SK-N-SH (cell line): ENCODE results near the gene ACTL8.
A peak's percentile ranks its signal among the peaks of the same experiment; 100 is the strongest.

ENCODE experiments used
- ELF1 ChIP-seq: IDR thresholded peaks from 2 replicates; pipeline ENCODE4 v1.4.0; 2012
- FOXJ3 ChIP-seq: sonication (generic); formaldehyde crosslinking; IDR thresholded peaks from 2 replicates; pipeline ENCODE4 v1.5.1; 2020; ENCODE audit warnings: mild to moderate bottlenecking, missing genetic modification reagents
- JUND ChIP-seq: IDR thresholded peaks from 2 replicates; pipeline ENCODE4 v1.4.0; 2012
- MEF2A ChIP-seq: IDR thresholded peaks from 2 replicates; pipeline ENCODE4 v1.4.0; 2012; ENCODE audit warnings: low read depth, borderline replicate concordance
- MXI1 ChIP-seq: IDR thresholded peaks from 2 replicates; pipeline ENCODE4 v1.6.1; 2012; ENCODE audit warnings: mild to moderate bottlenecking, low read depth, low read length, improper control_type of control experiment
- POLR2AphosphoS5 ChIP-seq: IDR thresholded peaks from 2 replicates; pipeline ENCODE4 v1.6.1; 2012; ENCODE audit warnings: low read depth, low read length
- SMC3 ChIP-seq: IDR thresholded peaks from 2 replicates; pipeline ENCODE4 v1.6.1; 2012; ENCODE audit warnings: low read depth, low read length, improper control_type of control experiment
- USF1 ChIP-seq: IDR thresholded peaks from 2 replicates; pipeline ENCODE4 v1.4.0; 2012; ENCODE audit warnings: low read depth, borderline replicate concordance
- YY1 ChIP-seq: IDR thresholded peaks from 2 replicates; pipeline ENCODE4 v1.4.0; 2012; ENCODE audit warnings: low read depth, mild to moderate bottlenecking
- TF ChIP-seq, protein P1 (sequence below): IDR thresholded peaks from 2 replicates; pipeline ENCODE4 v1.4.0; 2012; ENCODE audit warnings: low read depth
- TF ChIP-seq, protein P2 (sequence below): fragments of 200-600 bp; sonication (generic); IDR thresholded peaks from 2 replicates; pipeline ENCODE4 v1.6.1; 2017; ENCODE audit warnings: antibody characterized with exemption, mild to moderate bottlenecking, moderate library complexity
- TF ChIP-seq, protein P3 (sequence below): IDR thresholded peaks from 2 replicates; pipeline ENCODE4 v1.6.1; 2012; ENCODE audit warnings: mild to moderate bottlenecking, low read depth, low read length, moderate library complexity

- TF ChIP-seq, protein P1, sequence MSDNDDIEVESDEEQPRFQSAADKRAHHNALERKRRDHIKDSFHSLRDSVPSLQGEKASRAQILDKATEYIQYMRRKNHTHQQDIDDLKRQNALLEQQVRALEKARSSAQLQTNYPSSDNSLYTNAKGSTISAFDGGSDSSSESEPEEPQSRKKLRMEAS = no peak
- TF ChIP-seq, protein P2, sequence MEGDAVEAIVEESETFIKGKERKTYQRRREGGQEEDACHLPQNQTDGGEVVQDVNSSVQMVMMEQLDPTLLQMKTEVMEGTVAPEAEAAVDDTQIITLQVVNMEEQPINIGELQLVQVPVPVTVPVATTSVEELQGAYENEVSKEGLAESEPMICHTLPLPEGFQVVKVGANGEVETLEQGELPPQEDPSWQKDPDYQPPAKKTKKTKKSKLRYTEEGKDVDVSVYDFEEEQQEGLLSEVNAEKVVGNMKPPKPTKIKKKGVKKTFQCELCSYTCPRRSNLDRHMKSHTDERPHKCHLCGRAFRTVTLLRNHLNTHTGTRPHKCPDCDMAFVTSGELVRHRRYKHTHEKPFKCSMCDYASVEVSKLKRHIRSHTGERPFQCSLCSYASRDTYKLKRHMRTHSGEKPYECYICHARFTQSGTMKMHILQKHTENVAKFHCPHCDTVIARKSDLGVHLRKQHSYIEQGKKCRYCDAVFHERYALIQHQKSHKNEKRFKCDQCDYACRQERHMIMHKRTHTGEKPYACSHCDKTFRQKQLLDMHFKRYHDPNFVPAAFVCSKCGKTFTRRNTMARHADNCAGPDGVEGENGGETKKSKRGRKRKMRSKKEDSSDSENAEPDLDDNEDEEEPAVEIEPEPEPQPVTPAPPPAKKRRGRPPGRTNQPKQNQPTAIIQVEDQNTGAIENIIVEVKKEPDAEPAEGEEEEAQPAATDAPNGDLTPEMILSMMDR = peak; percentile 33
- TF ChIP-seq ELF1 = no peak
- TF ChIP-seq SMC3 = peak; percentile 24; the same call in 1 of the 2 replicates
- TF ChIP-seq JUND = no peak
- TF ChIP-seq MEF2A = no peak
- TF ChIP-seq MXI1 = no peak
- TF ChIP-seq USF1 = no peak
- TF ChIP-seq, protein P3, sequence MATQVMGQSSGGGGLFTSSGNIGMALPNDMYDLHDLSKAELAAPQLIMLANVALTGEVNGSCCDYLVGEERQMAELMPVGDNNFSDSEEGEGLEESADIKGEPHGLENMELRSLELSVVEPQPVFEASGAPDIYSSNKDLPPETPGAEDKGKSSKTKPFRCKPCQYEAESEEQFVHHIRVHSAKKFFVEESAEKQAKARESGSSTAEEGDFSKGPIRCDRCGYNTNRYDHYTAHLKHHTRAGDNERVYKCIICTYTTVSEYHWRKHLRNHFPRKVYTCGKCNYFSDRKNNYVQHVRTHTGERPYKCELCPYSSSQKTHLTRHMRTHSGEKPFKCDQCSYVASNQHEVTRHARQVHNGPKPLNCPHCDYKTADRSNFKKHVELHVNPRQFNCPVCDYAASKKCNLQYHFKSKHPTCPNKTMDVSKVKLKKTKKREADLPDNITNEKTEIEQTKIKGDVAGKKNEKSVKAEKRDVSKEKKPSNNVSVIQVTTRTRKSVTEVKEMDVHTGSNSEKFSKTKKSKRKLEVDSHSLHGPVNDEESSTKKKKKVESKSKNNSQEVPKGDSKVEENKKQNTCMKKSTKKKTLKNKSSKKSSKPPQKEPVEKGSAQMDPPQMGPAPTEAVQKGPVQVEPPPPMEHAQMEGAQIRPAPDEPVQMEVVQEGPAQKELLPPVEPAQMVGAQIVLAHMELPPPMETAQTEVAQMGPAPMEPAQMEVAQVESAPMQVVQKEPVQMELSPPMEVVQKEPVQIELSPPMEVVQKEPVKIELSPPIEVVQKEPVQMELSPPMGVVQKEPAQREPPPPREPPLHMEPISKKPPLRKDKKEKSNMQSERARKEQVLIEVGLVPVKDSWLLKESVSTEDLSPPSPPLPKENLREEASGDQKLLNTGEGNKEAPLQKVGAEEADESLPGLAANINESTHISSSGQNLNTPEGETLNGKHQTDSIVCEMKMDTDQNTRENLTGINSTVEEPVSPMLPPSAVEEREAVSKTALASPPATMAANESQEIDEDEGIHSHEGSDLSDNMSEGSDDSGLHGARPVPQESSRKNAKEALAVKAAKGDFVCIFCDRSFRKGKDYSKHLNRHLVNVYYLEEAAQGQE = no peak
- no peak for TF ChIP-seq POLR2AphosphoS5
- no peak for TF ChIP-seq FOXJ3
- no peak for TF ChIP-seq YY1
Measured at GRCh38 chr1:17849216-17849615, 94.1 kb downstream of the ACTL8 start.
